ENCODE data around the gene SGSM2.

Gene SGSM2

GRCh38 chr17:2377659-2378058 is 40.4 kb downstream of the SGSM2 start:
- H3K9me3 ChIP-seq = no peaks in the 10 kb centered on the region
- DNase-seq = no peak
- TF ChIP-seq CTCF (IDR thresholded peaks at IDR 0.05; ENCODE audit: low read depth, low read length) = no peak
- no peak overlapping the region for H3K4me3 ChIP-seq (ENCODE audit: low read depth, low read length)
- no peaks in the 10 kb centered on the region for H3K4me1 ChIP-seq
- H3K36me3 ChIP-seq = 0 out of 2 replicates have a peak, but pooled peaks cover 3% of the 10 kb centered on the region
- no peaks in the 10 kb centered on the region for H3K27me3 ChIP-seq

GRCh38 chr17:2378905-2379304 is 41.6 kb downstream of the SGSM2 start:
- Histone ChIP-seq H3K27me3 (no peaks in the 10 kb centered on the region), H3K4me1 (no peaks in the 10 kb centered on the region), H3K9me3 (no peaks in the 10 kb centered on the region), H3K4me3 (ENCODE audit: low read depth, low read length) (no peak overlapping the region), H3K36me3 (0 out of 2 replicates have a peak, but pooled peaks cover 3% of the 10 kb centered on the region)
- no peak for DNase-seq
- TF ChIP-seq CTCF (IDR thresholded peaks at IDR 0.05; ENCODE audit: low read depth, low read length) = no peak

DNA sequence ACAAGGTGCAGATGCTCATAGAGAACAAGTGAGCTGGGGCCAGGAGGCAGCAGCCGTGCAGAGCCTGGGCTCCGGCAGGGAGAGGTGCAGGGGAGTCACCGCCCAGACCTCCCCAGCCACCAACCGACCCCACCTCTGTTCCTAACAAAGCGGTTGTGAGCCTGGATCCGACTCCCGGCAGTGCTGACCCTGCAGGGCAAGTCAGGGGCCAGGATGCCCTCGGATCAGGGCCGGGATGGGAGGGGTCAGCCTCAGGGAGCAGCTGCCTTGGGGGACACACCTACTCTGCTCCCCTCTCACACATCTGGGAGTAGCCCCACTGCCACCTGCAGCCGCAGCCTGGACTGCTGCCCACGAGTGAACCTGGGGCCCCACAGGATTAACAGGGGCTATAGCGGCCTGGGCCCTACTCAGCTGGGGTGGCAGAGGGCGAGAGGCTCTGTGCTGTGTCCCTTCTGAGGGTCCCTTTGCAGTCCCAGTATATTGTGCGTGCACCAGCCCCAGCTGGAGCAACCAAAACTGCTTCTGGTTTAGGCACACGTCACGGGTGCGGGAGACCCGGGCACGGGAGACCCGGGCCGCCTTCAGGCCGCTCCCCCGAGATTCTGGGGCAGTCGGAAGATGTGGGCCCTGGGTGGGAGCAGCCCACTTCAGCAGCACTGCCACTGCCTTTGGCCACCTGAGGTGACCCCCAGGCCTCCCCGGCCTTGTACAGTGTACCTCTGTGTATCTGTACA is 42.4 kb downstream of the SGSM2 start:
- Histone ChIP-seq H3K36me3 (0 out of 2 replicates have a peak, but pooled peaks cover 3% of the 10 kb centered on the region), H3K4me1 (no peaks in the 10 kb centered on the region), H3K9me3 (no peaks in the 10 kb centered on the region), H3K4me3 (ENCODE audit: low read depth, low read length) (no peak overlapping the region), H3K27me3 (no peaks in the 10 kb centered on the region)
- no peak for TF ChIP-seq CTCF (IDR thresholded peaks at IDR 0.05; ENCODE audit: low read depth, low read length)
- no peak for DNase-seq

DNA sequence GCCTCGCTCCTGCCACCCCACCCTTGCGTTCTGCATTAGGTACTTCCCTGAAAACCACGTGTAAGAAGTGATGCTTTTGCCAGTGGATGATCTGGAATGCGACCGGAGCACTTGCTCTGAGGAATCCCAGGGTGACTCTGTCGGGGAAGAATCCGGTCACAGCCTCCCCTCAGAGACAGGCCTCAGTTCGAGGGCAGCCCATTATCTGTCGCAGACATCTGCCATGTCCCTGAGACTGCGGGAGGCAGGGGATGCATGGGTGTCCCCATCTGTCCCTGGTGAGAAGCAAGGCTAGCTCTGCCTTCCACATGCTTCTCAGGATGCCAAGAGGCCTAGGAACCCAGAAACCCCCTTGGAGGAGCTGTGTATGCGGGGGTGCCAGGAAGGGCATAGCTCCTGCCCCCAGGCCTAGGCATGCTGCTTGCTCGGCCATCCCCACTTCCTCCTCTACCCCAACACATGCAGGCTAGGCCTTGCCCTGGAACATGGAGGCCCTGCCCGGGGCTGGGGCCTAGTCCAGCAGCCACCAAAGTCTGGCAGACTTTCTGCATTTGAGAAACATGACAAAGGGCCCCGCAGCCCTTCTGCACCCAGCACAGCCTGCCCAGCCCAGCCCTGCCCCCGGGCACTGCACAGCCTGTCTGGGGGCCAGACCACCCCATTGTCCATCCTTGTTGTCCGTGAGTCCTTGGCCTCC is 43.1 kb downstream of the SGSM2 start:
- H3K36me3 ChIP-seq = 0 out of 2 replicates have a peak, but pooled peaks cover 3% of the 10 kb centered on the region
- H3K27me3 ChIP-seq = no peaks in the 10 kb centered on the region
- no peak for DNase-seq
- no peaks in the 10 kb centered on the region for H3K9me3 ChIP-seq
- TF ChIP-seq CTCF (IDR thresholded peaks at IDR 0.05; ENCODE audit: low read depth, low read length) = no peak
- H3K4me3 ChIP-seq (ENCODE audit: low read depth, low read length) = no peak overlapping the region
- H3K4me1 ChIP-seq = no peaks in the 10 kb centered on the region

DNA sequence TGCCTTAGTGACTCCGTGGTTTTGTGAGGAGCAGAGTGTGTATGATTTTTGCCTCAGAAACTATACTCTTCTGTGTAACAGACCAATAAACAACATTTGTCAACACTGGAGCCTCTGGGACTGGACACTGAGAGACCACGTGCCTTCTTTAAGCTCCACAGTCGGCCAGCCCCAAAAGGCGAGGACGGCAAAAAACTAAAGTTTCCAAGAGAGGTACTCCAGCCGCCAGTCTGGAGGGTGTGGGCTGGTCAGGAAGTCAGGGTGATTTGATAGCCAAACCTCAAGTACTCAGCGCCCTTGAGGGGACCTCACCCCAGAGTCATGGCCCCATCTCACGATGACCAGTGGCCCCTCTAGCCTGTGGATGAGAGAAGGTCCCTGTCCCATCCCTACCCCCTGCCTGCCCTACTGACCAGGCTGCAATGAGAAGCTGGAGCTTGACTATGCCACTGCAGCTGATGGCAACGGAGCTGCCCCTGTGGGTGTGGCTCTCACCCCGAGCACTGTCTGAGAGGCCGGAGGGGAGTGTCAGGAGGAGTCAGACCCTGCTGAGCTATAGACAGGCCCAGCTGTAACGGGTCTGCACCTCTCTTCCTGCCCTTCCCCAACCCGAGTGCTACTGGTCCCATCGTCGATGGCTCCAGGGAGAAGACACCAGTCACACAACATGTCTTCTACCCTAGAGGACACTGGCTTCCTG is 43.8 kb downstream of the SGSM2 start:
- DNase-seq = no peak
- Histone ChIP-seq H3K27me3 (no peaks in the 10 kb centered on the region), H3K4me3 (ENCODE audit: low read depth, low read length) (no peak overlapping the region), H3K4me1 (no peaks in the 10 kb centered on the region), H3K36me3 (0 out of 2 replicates have a peak, but pooled peaks cover 3% of the 10 kb centered on the region), H3K9me3 (no peaks in the 10 kb centered on the region)
- TF ChIP-seq CTCF (IDR thresholded peaks at IDR 0.05; ENCODE audit: low read depth, low read length) = no peak

All from BE2C (cell line).